HUDEP-2 (cell line): ENCODE results near the gene LIMS2.

Source experiments
- DNase-seq, 76 experiments: peaks; one replicate each; lab custom pipeline; 2025; ENCODE audit not compliant: unreplicated experiment in 76 of 76; lab: John Stamatoyannopoulos, UW

The LIMS2 gene

DNA sequence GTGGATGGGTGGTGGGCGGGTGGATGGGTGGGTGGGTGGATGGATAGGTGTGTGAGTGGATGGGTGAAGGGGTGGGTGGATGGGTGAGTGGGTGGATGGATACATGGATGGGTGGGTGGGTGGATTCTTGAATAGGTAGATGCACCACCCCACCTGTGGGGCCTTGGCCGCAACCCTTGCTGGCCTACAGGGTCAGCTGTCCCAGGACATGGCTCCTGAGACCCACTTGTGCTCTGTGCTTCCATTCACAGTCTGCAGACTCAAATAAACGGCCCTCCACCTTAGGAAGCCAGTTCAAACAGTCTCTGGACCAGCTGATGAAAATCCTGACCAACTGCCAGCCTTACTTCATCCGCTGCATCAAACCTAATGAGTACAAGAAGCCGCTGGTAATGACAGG lies 85.5 kb downstream of the LIMS2 start:
- no peak for DNase-seq

DNA sequence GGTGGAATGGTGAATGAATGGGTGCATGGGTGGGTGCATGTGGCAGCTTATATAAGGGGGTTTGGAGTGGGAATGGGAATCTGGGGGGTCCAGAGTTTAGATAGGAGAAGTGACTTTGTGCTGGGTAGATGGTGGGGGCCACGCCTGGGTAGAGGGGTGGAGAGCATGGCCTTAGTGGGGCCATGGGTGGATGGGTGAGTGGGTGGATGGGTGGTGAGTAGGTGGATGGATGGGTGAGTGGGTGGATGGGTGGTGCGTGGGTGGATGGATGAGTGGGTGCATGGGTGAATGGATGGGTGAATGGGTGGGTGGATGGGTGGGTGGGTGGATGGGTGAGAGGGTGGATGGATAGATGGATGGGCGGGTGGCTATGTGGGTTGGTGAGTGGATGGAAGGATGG lies 86.0 kb downstream of the LIMS2 start:
- no peak for DNase-seq
